ENCODE measurements around the gene IFT43.

DNA sequence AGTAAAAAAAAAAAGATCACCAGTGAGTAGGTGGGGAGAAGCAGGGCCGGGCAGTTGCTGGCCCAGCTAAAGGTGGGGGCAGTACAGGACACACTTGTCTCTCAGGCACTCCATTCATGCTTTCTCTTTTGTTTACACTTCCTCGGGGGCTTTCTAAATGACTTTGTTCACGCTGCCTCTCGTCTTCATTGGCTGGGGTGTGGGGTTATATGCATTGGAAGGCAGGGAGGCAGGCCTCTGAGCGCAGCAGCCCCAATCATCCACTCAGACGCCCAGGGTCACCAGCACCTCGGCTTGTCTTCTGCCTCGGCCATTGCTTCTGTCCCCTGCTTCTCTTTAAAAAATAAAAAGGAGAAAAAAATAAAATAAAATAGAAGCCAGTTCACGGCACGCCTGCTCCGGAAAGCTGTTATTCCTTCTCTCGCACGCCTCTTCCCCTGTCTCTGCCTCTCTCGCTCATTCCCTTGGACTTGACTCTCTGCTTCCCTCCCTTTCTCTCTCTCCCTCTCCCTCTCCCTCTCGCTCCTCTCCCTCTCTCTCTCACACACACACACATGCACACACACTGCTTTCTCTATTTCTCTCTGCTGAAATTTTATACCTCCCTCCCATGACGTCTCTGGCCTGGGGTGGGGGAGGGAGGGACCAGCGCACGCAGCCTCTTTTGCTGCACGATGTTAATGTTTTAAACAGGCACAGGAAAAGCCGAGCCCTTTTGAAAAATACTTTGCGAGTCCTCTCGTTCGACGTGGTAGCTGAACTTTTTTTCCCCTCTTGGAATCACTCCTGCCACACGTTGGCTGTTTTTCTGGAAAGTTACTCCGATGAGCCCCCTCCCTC, 3.9 kb upstream of the IFT43 start, which contains the start of gene TGFB3:
- TF ChIP-seq HDGF (IDR thresholded peaks at IDR 0.05) (peak; percentile 92), EZH2 (IDR thresholded peaks at IDR 0.05; ENCODE audit: borderline replicate concordance, control insufficient read depth, low read depth, low read length) (no peak), POLR2AphosphoS5 (IDR thresholded peaks at IDR 0.05; ENCODE audit: low read length) (no peak), RELA (IDR thresholded peaks at IDR 0.05; ENCODE audit: borderline replicate concordance, partially characterized antibody) (no peak), CHD1 (IDR thresholded peaks at IDR 0.05; ENCODE audit: low read depth, low read length) (no peak), SIN3A (IDR thresholded peaks at IDR 0.05; ENCODE audit: low read depth, low read length) (no peak), POLR2A (IDR thresholded peaks at IDR 0.05; ENCODE audit: low read depth, low read length) (peak; percentile 38; the same call in 1 of the 2 replicates), TARDBP (IDR thresholded peaks at IDR 0.05; ENCODE audit: borderline replicate concordance) (no peak), IKZF1 (conservative IDR thresholded peaks at IDR 0.05) (no peak), EP300 (IDR thresholded peaks at IDR 0.05; ENCODE audit: borderline replicate concordance in 1 of 2, control insufficient read depth in 1 of 2, low read depth in 2 of 2, low read length in 2 of 2) (no peak)
- TF ChIP-seq, protein P1, sequence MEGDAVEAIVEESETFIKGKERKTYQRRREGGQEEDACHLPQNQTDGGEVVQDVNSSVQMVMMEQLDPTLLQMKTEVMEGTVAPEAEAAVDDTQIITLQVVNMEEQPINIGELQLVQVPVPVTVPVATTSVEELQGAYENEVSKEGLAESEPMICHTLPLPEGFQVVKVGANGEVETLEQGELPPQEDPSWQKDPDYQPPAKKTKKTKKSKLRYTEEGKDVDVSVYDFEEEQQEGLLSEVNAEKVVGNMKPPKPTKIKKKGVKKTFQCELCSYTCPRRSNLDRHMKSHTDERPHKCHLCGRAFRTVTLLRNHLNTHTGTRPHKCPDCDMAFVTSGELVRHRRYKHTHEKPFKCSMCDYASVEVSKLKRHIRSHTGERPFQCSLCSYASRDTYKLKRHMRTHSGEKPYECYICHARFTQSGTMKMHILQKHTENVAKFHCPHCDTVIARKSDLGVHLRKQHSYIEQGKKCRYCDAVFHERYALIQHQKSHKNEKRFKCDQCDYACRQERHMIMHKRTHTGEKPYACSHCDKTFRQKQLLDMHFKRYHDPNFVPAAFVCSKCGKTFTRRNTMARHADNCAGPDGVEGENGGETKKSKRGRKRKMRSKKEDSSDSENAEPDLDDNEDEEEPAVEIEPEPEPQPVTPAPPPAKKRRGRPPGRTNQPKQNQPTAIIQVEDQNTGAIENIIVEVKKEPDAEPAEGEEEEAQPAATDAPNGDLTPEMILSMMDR (IDR thresholded peaks at IDR 0.05 in 2 of 3, conservative IDR thresholded peaks at IDR 0.05 in 1 of 3; ENCODE audit: control insufficient read depth in 2 of 3, extremely low read depth in 1 of 3, insufficient read depth in 1 of 3, low read depth in 3 of 3, low read length in 3 of 3): no peak
- TF ChIP-seq, protein P2, sequence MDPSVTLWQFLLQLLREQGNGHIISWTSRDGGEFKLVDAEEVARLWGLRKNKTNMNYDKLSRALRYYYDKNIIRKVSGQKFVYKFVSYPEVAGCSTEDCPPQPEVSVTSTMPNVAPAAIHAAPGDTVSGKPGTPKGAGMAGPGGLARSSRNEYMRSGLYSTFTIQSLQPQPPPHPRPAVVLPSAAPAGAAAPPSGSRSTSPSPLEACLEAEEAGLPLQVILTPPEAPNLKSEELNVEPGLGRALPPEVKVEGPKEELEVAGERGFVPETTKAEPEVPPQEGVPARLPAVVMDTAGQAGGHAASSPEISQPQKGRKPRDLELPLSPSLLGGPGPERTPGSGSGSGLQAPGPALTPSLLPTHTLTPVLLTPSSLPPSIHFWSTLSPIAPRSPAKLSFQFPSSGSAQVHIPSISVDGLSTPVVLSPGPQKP (IDR thresholded peaks at IDR 0.05; ENCODE audit: low read depth, low read length): no peak
- TF ChIP-seq, protein P3, sequence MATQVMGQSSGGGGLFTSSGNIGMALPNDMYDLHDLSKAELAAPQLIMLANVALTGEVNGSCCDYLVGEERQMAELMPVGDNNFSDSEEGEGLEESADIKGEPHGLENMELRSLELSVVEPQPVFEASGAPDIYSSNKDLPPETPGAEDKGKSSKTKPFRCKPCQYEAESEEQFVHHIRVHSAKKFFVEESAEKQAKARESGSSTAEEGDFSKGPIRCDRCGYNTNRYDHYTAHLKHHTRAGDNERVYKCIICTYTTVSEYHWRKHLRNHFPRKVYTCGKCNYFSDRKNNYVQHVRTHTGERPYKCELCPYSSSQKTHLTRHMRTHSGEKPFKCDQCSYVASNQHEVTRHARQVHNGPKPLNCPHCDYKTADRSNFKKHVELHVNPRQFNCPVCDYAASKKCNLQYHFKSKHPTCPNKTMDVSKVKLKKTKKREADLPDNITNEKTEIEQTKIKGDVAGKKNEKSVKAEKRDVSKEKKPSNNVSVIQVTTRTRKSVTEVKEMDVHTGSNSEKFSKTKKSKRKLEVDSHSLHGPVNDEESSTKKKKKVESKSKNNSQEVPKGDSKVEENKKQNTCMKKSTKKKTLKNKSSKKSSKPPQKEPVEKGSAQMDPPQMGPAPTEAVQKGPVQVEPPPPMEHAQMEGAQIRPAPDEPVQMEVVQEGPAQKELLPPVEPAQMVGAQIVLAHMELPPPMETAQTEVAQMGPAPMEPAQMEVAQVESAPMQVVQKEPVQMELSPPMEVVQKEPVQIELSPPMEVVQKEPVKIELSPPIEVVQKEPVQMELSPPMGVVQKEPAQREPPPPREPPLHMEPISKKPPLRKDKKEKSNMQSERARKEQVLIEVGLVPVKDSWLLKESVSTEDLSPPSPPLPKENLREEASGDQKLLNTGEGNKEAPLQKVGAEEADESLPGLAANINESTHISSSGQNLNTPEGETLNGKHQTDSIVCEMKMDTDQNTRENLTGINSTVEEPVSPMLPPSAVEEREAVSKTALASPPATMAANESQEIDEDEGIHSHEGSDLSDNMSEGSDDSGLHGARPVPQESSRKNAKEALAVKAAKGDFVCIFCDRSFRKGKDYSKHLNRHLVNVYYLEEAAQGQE (IDR thresholded peaks at IDR 0.05; ENCODE audit: low read depth, low read length): no peak
- TF ChIP-seq, protein P4, sequence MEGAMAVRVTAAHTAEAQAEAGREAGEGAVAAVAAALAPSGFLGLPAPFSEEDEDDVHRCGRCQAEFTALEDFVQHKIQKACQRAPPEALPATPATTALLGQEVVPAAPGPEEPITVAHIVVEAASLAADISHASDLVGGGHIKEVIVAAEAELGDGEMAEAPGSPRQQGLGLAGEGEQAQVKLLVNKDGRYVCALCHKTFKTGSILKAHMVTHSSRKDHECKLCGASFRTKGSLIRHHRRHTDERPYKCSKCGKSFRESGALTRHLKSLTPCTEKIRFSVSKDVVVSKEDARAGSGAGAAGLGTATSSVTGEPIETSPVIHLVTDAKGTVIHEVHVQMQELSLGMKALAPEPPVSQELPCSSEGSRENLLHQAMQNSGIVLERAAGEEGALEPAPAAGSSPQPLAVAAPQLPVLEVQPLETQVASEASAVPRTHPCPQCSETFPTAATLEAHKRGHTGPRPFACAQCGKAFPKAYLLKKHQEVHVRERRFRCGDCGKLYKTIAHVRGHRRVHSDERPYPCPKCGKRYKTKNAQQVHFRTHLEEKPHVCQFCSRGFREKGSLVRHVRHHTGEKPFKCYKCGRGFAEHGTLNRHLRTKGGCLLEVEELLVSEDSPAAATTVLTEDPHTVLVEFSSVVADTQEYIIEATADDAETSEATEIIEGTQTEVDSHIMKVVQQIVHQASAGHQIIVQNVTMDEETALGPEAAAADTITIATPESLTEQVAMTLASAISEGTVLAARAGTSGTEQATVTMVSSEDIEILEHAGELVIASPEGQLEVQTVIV (IDR thresholded peaks at IDR 0.05; ENCODE audit: borderline replicate concordance, partially characterized antibody): no peak
